ENCODE data around the gene SLC29A3. TPM values are rescaled to one million over a fixed set of nuclear protein-coding genes. Genes with fewer than 3 reads are reported as not detected.

The SLC29A3 gene
- total and polyA plus RNA-seq, 2 experiments from 2014 or later, result 10.3 to 12.3 TPM

GRCh38 chr10:71312811-71313789 lies 6.0 kb upstream of the SLC29A3 start:
- H2AFZ ChIP-seq, result no peak overlapping the region
- H3K27me3 Mint-ChIP-seq (ENCODE audit: insufficient read depth, low read depth, poor library complexity), result peaks cover 6% of the 10 kb centered on the region
- H3K27ac Mint-ChIP-seq, result no peak overlapping the region
- no peak overlapping the region for H3K27ac ChIP-seq (ENCODE audit: low read depth)
- H3K9me3 Mint-ChIP-seq, result no peaks in the 10 kb centered on the region
- DNase-seq (ENCODE audit: low spot score) (no peak), ATAC-seq (no peak)
- no peaks in the 10 kb centered on the region for H3K9me2 ChIP-seq (ENCODE audit: insufficient read depth)
- no peak for TF ChIP-seq EZH2phosphoT487 (IDR thresholded peaks at IDR 0.05; ENCODE audit: unreplicated experiment)
- no peak for TF ChIP-seq NANOG (IDR thresholded peaks at IDR 0.05; ENCODE audit: borderline replicate concordance)
- TF ChIP-seq ZNF114 (CRISPR knock-in tag; IDR thresholded peaks at IDR 0.05), result no peak
- no peak for TF ChIP-seq POLR2AphosphoS5 (IDR thresholded peaks at IDR 0.05; ENCODE audit: low read depth)
- TF ChIP-seq REST (IDR thresholded peaks at IDR 0.05; ENCODE audit: unreplicated experiment), result no peak
- no peak for TF ChIP-seq EZH2 (IDR thresholded peaks at IDR 0.05; ENCODE audit: low read depth, unreplicated experiment)
- TF ChIP-seq ZNF462 (CRISPR knock-in tag; IDR thresholded peaks at IDR 0.05), result no peak
- no peak overlapping the region for H3K4me2 ChIP-seq
- no peaks in the 10 kb centered on the region for H3K27me3 ChIP-seq (ENCODE audit: insufficient read depth)
- 0 out of 2 replicates have a peak, but pooled peaks cover 2% of the 10 kb centered on the region for H3F3A ChIP-seq (replicated peaks; ENCODE audit: low read depth)
- H3K4me1 Mint-ChIP-seq, result peaks cover 17% of the 10 kb centered on the region; the same call in 2 of the 3 replicates
- no peaks in the 10 kb centered on the region for H3K36me3 ChIP-seq (ENCODE audit: insufficient read depth)
- no peaks in the 10 kb centered on the region for H3K36me3 Mint-ChIP-seq (ENCODE audit: low read depth)
- no peaks in the 10 kb centered on the region for H4K20me1 ChIP-seq (replicated peaks; ENCODE audit: insufficient read depth)
- no peak overlapping the region for H3K4me3 ChIP-seq
- H3K4me1 ChIP-seq (ENCODE audit: insufficient read depth), result no peaks in the 10 kb centered on the region
- H3K79me2 ChIP-seq (replicated peaks; ENCODE audit: insufficient read depth), result no peaks in the 10 kb centered on the region
- no peak overlapping the region for H3K4me3 Mint-ChIP-seq

Measured in GM23338 (cell line).